ENCODE results near the gene MPC1L. TPM values are rescaled to one million over a fixed set of nuclear protein-coding genes. Genes with fewer than 3 reads are reported as not detected.

The MPC1L gene
- total RNA-seq (2021): not detected in 3 replicates
- not detected for Bru-seq, nascent RNA
- long read RNA-seq, experiment 1: 0 reads
- long read RNA-seq, experiment 2: 0 reads
- long read RNA-seq, experiment 3: 0 reads

- Mint-ChIP-seq H3K9me3 (no peaks in the 10 kb centered on the region), H3K36me3 (peaks cover under 1% of the 10 kb centered on the region; the same call in 1 of the 2 replicates), H3K27me3 (ENCODE audit: low read depth) (peaks cover 4% of the 10 kb centered on the region; the same call in 1 of the 2 replicates), H3K4me1 (peaks cover 6% of the 10 kb centered on the region), H3K4me3 (no peak within 1 kb of the TSS), H3K27ac (no peak within 1 kb of the TSS)
- no peak for DNase-seq (ENCODE audit: low spot score)
- CTCF ChIA-PET: interaction anchor here (0.5 to 1.3 kb wide), 2 partner anchors 79 to 793 kb away, joined by 4 read pairs; no protein-coding TSS in a partner anchor
- no peak for TF ChIP-seq ATF6 (CRISPR knock-in tag; IDR thresholded peaks at IDR 0.05)
- TF ChIP-seq SMAD3 (CRISPR knock-in tag; IDR thresholded peaks at IDR 0.05; ENCODE audit: borderline replicate concordance): no peak
- no peak for TF ChIP-seq USF1 (CRISPR knock-in tag; IDR thresholded peaks at IDR 0.05)
- TF ChIP-seq ZNF532 (CRISPR knock-in tag; IDR thresholded peaks at IDR 0.05; ENCODE audit: borderline replicate concordance): no peak
- TF ChIP-seq FOXP4 (CRISPR knock-in tag; IDR thresholded peaks at IDR 0.05): no peak
- TF ChIP-seq ZNF423 (CRISPR knock-in tag; IDR thresholded peaks at IDR 0.05): no peak
- no peak for TF ChIP-seq HMGXB4 (CRISPR knock-in tag; IDR thresholded peaks at IDR 0.05)
- no peak for TF ChIP-seq SOX15 (CRISPR knock-in tag; IDR thresholded peaks at IDR 0.05)
- TF ChIP-seq KAT7 (CRISPR knock-in tag; IDR thresholded peaks at IDR 0.05; ENCODE audit: borderline replicate concordance): no peak
- ATAC-seq: no peak
- POLR2A ChIA-PET: no interaction called here
These were observed at the start of gene MPC1L for GRCh38 chrX:40623139-40623536. Gene MPC1L (plus strand): TSS chrX:40623428. CDS start chrX:40623566, 138 bp downstream.

GRCh38 chrX:40573763-40574162 lies 49.5 kb upstream of the MPC1L start:
- DNase-seq (ENCODE audit: low spot score): peak; percentile 20
- ATAC-seq: 0 out of 2 replicates have a peak, but pooled peaks have one; percentile 41
- Mint-ChIP-seq H3K27ac (no peak overlapping the region), H3K27me3 (ENCODE audit: low read depth) (no peaks in the 10 kb centered on the region), H3K4me3 (no peak overlapping the region), H3K4me1 (peaks cover 11% of the 10 kb centered on the region), H3K9me3 (no peaks in the 10 kb centered on the region), H3K36me3 (no peaks in the 10 kb centered on the region)
- POLR2A ChIA-PET: no interaction called here
- TF ChIP-seq CTCF (IDR thresholded peaks at IDR 0.05) (0 out of 2 replicates have a peak, but pooled peaks have one; percentile 19), AFF4 (CRISPR knock-in tag; IDR thresholded peaks at IDR 0.05; ENCODE audit: borderline replicate concordance) (no peak)
- CTCF ChIA-PET: interaction anchor here (0.6 kb wide), 1 partner anchor 423 kb away, joined by 4 read pairs; no protein-coding TSS in a partner anchor

Measured in WTC11 (cell line).